ENCODE data around the gene UBR4. TPM values are rescaled to one million over a fixed set of nuclear protein-coding genes. Genes with fewer than 3 reads are reported as not detected.

Gene UBR4
- total RNA-seq, 2 experiments from 2014 or later = 121 to 126 TPM

DNA sequence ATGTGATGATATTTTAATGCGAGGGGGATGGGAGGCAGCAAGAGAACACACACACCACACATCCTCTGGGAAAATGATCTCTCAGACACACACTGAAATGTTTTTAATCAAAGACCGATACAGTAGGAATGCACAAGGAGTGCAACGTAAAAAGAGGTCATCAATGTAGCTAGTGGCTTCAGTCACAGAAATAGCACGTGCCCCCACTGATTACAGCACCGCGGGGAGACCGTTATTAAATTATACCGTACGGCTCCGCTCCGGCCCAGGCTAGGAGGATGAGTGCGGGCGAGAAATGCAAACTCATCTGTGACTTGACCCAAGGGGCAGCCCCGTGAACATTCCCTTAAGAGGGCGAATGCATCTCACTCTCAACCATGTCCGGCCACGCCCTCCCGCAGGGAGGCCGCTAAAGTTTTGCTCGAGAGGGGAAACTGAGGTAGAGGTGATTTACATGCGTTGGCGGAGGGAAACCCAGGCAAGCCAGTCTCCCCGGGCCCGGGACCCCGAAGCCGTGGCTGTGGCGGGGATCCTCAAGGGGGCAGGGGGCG, 552 bp downstream of the UBR4 start:
- Histone ChIP-seq H3K4me1 (ENCODE audit: insufficient read depth, low read length, poor library complexity, severe bottlenecking) (peaks cover 56% of the 10 kb centered on the region), H3K36me3 (ENCODE audit: insufficient read depth, low read length) (peaks cover 54% of the 10 kb centered on the region), H3K4me3 (ENCODE audit: low read depth, low read length, poor library complexity, severe bottlenecking) (peak overlapping the region; percentile 92), H3K4me2 (ENCODE audit: low read length) (peak overlapping the region; percentile 90), H3K79me2 (ENCODE audit: insufficient read depth, low read depth, low read length) (peaks cover 96% of the 10 kb centered on the region), H4K20me1 (ENCODE audit: insufficient read depth, low read length) (peaks cover 34% of the 10 kb centered on the region), H3K27ac (ENCODE audit: low read depth, low read length, poor library complexity, severe bottlenecking) (peak overlapping the region; percentile 78), H3K9me3 (ENCODE audit: low read length) (no peaks in the 10 kb centered on the region), H3K9me2 (ENCODE audit: insufficient read depth, low read length) (no peaks in the 10 kb centered on the region), H2AFZ (ENCODE audit: low read length) (peak overlapping the region; percentile 65)
- peak; percentile 74 for DNase-seq (ENCODE audit: low spot score)
- no peak for TF ChIP-seq EZH2phosphoT487 (IDR thresholded peaks at IDR 0.05; ENCODE audit: borderline replicate concordance, low read depth, low read length)
- TF ChIP-seq, protein P1, sequence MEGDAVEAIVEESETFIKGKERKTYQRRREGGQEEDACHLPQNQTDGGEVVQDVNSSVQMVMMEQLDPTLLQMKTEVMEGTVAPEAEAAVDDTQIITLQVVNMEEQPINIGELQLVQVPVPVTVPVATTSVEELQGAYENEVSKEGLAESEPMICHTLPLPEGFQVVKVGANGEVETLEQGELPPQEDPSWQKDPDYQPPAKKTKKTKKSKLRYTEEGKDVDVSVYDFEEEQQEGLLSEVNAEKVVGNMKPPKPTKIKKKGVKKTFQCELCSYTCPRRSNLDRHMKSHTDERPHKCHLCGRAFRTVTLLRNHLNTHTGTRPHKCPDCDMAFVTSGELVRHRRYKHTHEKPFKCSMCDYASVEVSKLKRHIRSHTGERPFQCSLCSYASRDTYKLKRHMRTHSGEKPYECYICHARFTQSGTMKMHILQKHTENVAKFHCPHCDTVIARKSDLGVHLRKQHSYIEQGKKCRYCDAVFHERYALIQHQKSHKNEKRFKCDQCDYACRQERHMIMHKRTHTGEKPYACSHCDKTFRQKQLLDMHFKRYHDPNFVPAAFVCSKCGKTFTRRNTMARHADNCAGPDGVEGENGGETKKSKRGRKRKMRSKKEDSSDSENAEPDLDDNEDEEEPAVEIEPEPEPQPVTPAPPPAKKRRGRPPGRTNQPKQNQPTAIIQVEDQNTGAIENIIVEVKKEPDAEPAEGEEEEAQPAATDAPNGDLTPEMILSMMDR (conservative IDR thresholded peaks at IDR 0.05; ENCODE audit: low read length) = no peak
- no TSS peak for BruUV-seq (replicated peaks)
- intact Hi-C loops (cut with micrococcal nuclease; ENCODE audit: unreplicated experiment) = no loop called here
- ChIA-PET CTCF (ENCODE audit: unreplicated experiment) (no interaction called here), POLR2A (interaction anchor here (1.2 kb wide), 1 partner anchor 42 kb away, joined by 6 read pairs; the partner anchor contains the start of genes EMC1 and MRTO4)

DNA sequence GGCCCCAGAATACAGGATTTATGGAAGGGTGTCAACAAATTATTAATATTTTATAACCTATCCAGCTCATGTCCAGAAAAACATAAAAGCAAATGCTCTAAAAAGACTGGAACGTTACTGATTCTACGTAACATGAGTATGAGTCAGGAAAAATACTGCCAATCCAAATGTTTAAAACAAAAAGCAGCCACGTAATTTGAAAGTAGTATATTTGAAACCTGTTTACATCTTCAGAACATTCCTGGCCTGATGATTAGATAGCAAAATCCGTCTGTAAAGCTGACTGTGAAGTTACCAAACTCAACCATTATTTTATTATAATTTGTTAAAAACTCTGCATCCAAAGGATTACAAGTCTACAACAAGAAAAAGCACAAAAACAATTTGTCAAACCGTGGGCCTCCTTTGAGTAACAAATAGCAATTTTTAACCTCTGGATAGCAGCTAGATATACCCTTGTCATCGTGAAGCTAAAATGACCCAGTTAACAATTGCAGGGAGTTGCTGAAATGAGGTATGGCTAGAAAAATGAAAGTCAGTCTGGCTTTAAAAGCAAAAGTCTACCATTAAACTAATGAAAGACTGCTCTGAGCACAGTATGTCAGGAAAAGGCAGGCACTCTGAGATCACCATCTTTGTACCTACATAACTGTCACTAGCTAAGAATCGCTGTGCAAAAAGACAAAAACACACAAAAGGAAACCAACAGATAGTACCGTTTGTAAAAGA, 1.2 kb downstream of the UBR4 start:
- ChIA-PET CTCF (ENCODE audit: unreplicated experiment) (no interaction called here), POLR2A (interaction anchor here (0.6 to 1.2 kb wide), 2 partner anchors 37 to 43 kb away, joined by 4 to 6 read pairs; partner anchors contain the start of genes EMC1 and MRTO4)
- Histone ChIP-seq H3K27ac (ENCODE audit: low read depth, low read length, poor library complexity, severe bottlenecking) (peak overlapping the region; percentile 78), H3K9me3 (ENCODE audit: low read length) (no peaks in the 10 kb centered on the region), H3K4me3 (ENCODE audit: low read depth, low read length, poor library complexity, severe bottlenecking) (peak overlapping the region; percentile 92), H3K9me2 (ENCODE audit: insufficient read depth, low read length) (no peaks in the 10 kb centered on the region), H3K79me2 (ENCODE audit: insufficient read depth, low read depth, low read length) (peaks cover 96% of the 10 kb centered on the region), H4K20me1 (ENCODE audit: insufficient read depth, low read length) (peaks cover 34% of the 10 kb centered on the region), H3K4me2 (ENCODE audit: low read length) (peak overlapping the region; percentile 90), H3K4me1 (ENCODE audit: insufficient read depth, low read length, poor library complexity, severe bottlenecking) (peaks cover 57% of the 10 kb centered on the region), H3K36me3 (ENCODE audit: insufficient read depth, low read length) (peaks cover 48% of the 10 kb centered on the region), H2AFZ (ENCODE audit: low read length) (no peak overlapping the region; the same call in 1 of the 2 replicates)
- no peak for TF ChIP-seq EZH2phosphoT487 (IDR thresholded peaks at IDR 0.05; ENCODE audit: borderline replicate concordance, low read depth, low read length)
- TF ChIP-seq, protein P1 (conservative IDR thresholded peaks at IDR 0.05; ENCODE audit: low read length) = no peak
- intact Hi-C loops (cut with micrococcal nuclease; ENCODE audit: unreplicated experiment) = no loop called here
- BruUV-seq (replicated peaks) = TSS peak; percentile 59
- DNase-seq (ENCODE audit: low spot score) = no peak

GRCh38 chr1:19206947-19207346, 3.1 kb downstream of the UBR4 start:
- Histone ChIP-seq H3K9me2 (ENCODE audit: insufficient read depth, low read length) (no peaks in the 10 kb centered on the region), H4K20me1 (ENCODE audit: insufficient read depth, low read length) (peaks cover 33% of the 10 kb centered on the region), H3K4me1 (ENCODE audit: insufficient read depth, low read length, poor library complexity, severe bottlenecking) (peaks cover 42% of the 10 kb centered on the region), H3K36me3 (ENCODE audit: insufficient read depth, low read length) (peaks cover 39% of the 10 kb centered on the region; the same call in 1 of the 2 replicates), H3K4me2 (ENCODE audit: low read length) (peak overlapping the region; percentile 11; the same call in 1 of the 2 replicates), H3K27ac (ENCODE audit: low read depth, low read length, poor library complexity, severe bottlenecking) (no peak overlapping the region), H2AFZ (ENCODE audit: low read length) (no peak overlapping the region), H3K4me3 (ENCODE audit: low read depth, low read length, poor library complexity, severe bottlenecking) (no peak overlapping the region), H3K79me2 (ENCODE audit: insufficient read depth, low read depth, low read length) (peaks cover 96% of the 10 kb centered on the region), H3K9me3 (ENCODE audit: low read length) (no peaks in the 10 kb centered on the region)
- intact Hi-C loops (cut with micrococcal nuclease; ENCODE audit: unreplicated experiment) = no loop called here
- BruUV-seq (replicated peaks) = no TSS peak
- POLR2A ChIA-PET = interaction anchor here (1.4 kb wide), 1 partner anchor 11 kb away, joined by 4 read pairs; no protein-coding TSS in a partner anchor
- DNase-seq (ENCODE audit: low spot score) = no peak
- TF ChIP-seq, protein P1 (conservative IDR thresholded peaks at IDR 0.05; ENCODE audit: low read length) = no peak
- CTCF ChIA-PET (ENCODE audit: unreplicated experiment) = no interaction called here

Measured in OCI-LY7 (cell line).